ENCODE measurements around the gene TMEM175. TPM values are rescaled to one million over a fixed set of nuclear protein-coding genes. Genes with fewer than 3 reads are reported as not detected.

TMEM175 gene
- total and polyA plus RNA-seq, 2 of the 13 experiments (the other 11 are each of a cell fraction or from before 2014, with no cell fraction given) = 5.1 to 9.9 TPM

- TF ChIP-seq KIAA2018 (CRISPR knock-in tag; IDR thresholded peaks at IDR 0.05; ENCODE audit: borderline replicate concordance) (no peak), HNRNPL (IDR thresholded peaks at IDR 0.05; ENCODE audit: low read depth, low read length) (0 out of 2 replicates have a peak, but pooled peaks have one; percentile 21)
Observed at GRCh38 chr4:971666-972500, 39.6 kb downstream of the TMEM175 start (continued).

Data from HepG2 (cell line).